KMS-11 (cell line): ENCODE measurements around the gene HOXB3.

Source experiments
- H2AFZ ChIP-seq: fragments of 200-600 bp; sonication (generic); 2 replicates; pipeline ENCODE4 v1.6.1; 2016; ENCODE audit warnings: antibody characterized with exemption, mixed run types, low read depth
- H3K27ac ChIP-seq: fragments of 200-600 bp; sonication (generic); 2 replicates; pipeline ENCODE4 v1.6.1; 2016; ENCODE audit warnings: mild to moderate bottlenecking, mixed run types
- H3K27me3 ChIP-seq: fragments of 200-600 bp; sonication (generic); 2 replicates; pipeline ENCODE4 v1.6.1; 2017; ENCODE audit warnings: mild to moderate bottlenecking, low read depth, mixed run types, moderate library complexity; ENCODE audit not compliant: insufficient read depth
- H3K36me3 ChIP-seq: fragments of 200-600 bp; sonication (generic); 2 replicates; pipeline ENCODE4 v1.6.1; 2017; ENCODE audit warnings: mild to moderate bottlenecking, mixed run types; ENCODE audit not compliant: insufficient read depth
- H3K4me1 ChIP-seq: fragments of 200-600 bp; sonication (generic); 2 replicates; pipeline ENCODE4 v1.6.1; 2016; ENCODE audit warnings: mild to moderate bottlenecking, low read depth, mixed run types; ENCODE audit not compliant: poor library complexity, severe bottlenecking
- H3K4me2 ChIP-seq: fragments of 200-600 bp; sonication (generic); 2 replicates; pipeline ENCODE4 v1.7.0; 2016; ENCODE audit warnings: mild to moderate bottlenecking, mixed run types
- H3K4me3 ChIP-seq: fragments of 200-600 bp; sonication (generic); IDR thresholded peaks from 2 replicates; pipeline ENCODE4 v1.6.1; 2017; ENCODE audit warnings: low read depth, low read length, mixed read lengths; ENCODE audit not compliant: insufficient read depth
- H3K79me2 ChIP-seq: fragments of 200-600 bp; sonication (generic); 2 replicates; pipeline ENCODE4 v1.6.1; 2016; ENCODE audit warnings: low read depth, mixed run types; ENCODE audit not compliant: insufficient read depth
- H3K9ac ChIP-seq: fragments of 200-600 bp; sonication (generic); 2 replicates; pipeline ENCODE4 v1.6.1; 2016; ENCODE audit warnings: mild to moderate bottlenecking, mixed run types
- H4K20me1 ChIP-seq: fragments of 200-600 bp; sonication (generic); 2 replicates; pipeline ENCODE4 v1.6.1; 2016; ENCODE audit warnings: mild to moderate bottlenecking, mixed run types; ENCODE audit not compliant: insufficient read depth
- CTCF ChIP-seq: fragments of 200-600 bp; sonication (generic); conservative IDR thresholded peaks from 2 replicates; pipeline ENCODE4 v1.6.1; 2017; ENCODE audit warnings: low read depth, mild to moderate bottlenecking, antibody characterized with exemption, low read length, moderate library complexity, mixed read lengths

The HOXB3 gene

DNA sequence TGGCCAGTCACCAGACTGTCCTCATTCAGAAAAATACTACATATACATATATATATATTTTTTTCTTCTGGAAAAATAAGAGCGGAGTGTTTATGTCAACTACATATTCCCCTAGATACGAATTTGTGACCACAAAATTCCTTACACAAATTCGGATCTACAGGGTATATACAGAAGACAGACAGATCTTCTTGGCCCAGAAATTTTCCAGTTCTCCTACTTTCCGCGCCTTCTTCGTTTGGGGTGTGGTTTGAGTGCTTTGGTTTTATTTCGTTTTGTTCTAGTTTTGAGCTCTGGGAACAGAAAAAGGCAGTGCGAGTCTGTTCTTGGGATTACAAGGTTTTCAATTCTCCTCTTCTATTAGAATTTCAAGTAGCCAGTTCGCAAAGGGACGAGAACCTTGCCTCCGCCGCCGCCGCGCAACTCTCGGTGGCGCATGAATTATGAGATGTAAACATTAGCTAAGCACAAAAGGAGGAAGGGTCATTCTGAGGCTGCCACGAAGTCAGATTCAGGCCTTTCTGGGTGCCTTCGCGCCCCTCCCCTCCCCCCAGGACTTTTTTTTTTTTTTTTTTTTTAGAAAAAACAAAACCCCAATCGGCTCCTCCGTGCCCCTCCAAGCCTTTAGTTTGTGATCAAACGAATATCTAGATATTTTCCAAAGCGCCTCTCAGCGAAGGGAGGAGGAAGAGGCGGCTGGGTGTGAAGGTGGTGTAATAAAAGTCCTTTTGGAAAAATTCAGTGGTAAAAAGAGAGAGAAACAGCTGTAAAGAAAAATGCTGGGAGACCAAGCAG, 10.1 kb downstream of the HOXB3 start:
- no peak overlapping the region for H3K4me3 ChIP-seq

GRCh38 chr17:48579471-48579759, 10.6 kb downstream of the HOXB3 start:
- H3K27me3 ChIP-seq, result no peaks in the 10 kb centered on the region; the same call in 1 of the 2 replicates
- no peak overlapping the region for H3K9ac ChIP-seq
- peaks cover 6% of the 10 kb centered on the region for H3K4me1 ChIP-seq
- no peak for TF ChIP-seq CTCF
- no peak overlapping the region for H3K27ac ChIP-seq
- no peaks in the 10 kb centered on the region for H3K79me2 ChIP-seq
- H3K4me2 ChIP-seq, result no peak overlapping the region
- H3K4me3 ChIP-seq, result no peak overlapping the region
- H2AFZ ChIP-seq, result no peak overlapping the region
- H3K36me3 ChIP-seq, result no peaks in the 10 kb centered on the region
- H4K20me1 ChIP-seq, result no peaks in the 10 kb centered on the region

More for the DNA sequence above, 10.1 kb downstream of the HOXB3 start:
- no peaks in the 10 kb centered on the region for H3K79me2 ChIP-seq
- no peaks in the 10 kb centered on the region for H4K20me1 ChIP-seq
- H3K27me3 ChIP-seq, result no peaks in the 10 kb centered on the region; the same call in 1 of the 2 replicates
- H3K9ac ChIP-seq, result no peak overlapping the region
- no peak overlapping the region for H2AFZ ChIP-seq
- no peak overlapping the region for H3K27ac ChIP-seq
- no peak overlapping the region for H3K4me2 ChIP-seq
- H3K4me1 ChIP-seq, result peaks cover 6% of the 10 kb centered on the region
- no peaks in the 10 kb centered on the region for H3K36me3 ChIP-seq
- no peak for TF ChIP-seq CTCF

DNA sequence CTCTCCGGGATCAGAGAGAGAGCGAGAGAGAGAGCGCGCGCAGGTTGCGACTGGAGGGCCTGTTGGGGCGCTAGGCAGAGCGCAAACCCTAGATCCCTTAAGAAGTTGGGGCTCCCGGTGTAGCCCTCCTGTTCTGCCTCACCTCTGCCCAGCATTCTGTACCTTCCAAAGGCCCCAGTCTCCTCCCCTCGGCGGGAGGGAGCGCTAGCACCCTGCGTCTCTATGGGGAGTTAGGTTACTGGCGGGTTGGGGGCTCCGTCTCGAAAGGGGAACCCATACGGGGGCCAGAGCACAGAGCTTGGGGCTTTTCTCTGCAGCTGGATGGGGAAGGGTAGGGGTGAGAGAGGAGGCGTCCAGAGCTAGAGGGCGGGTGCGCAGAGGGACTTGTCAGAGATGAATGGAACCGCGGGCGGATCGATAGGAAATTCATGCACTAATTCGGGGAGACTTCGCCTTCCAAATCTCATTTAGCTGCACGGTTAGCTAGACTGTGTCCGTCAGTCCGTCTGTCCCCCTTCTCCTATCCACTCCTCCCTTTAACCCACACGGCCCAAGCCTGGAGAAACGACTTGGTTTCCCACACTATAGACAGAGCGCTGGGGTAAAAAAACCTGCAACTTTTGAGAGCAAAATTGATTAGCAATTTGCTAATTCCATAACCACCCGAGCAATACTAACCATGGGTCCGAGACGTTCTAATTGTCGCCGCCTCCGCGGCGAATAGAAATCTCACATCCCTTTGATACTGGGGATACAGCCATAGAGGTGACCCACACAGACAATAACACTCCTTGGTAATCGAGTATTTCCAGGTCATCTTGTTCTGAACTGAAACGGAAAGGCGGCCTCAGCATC, 11.2 kb downstream of the HOXB3 start:
- Histone ChIP-seq H3K36me3 (no peaks in the 10 kb centered on the region), H3K79me2 (no peaks in the 10 kb centered on the region), H3K27ac (no peak overlapping the region), H3K4me3 (no peak overlapping the region), H3K4me1 (peaks cover 6% of the 10 kb centered on the region), H3K27me3 (no peaks in the 10 kb centered on the region; the same call in 1 of the 2 replicates), H2AFZ (peak overlapping the region; percentile 41; the same call in 1 of the 2 replicates), H4K20me1 (no peaks in the 10 kb centered on the region), H3K4me2 (no peak overlapping the region), H3K9ac (no peak overlapping the region)
- TF ChIP-seq CTCF, result no peak

DNA sequence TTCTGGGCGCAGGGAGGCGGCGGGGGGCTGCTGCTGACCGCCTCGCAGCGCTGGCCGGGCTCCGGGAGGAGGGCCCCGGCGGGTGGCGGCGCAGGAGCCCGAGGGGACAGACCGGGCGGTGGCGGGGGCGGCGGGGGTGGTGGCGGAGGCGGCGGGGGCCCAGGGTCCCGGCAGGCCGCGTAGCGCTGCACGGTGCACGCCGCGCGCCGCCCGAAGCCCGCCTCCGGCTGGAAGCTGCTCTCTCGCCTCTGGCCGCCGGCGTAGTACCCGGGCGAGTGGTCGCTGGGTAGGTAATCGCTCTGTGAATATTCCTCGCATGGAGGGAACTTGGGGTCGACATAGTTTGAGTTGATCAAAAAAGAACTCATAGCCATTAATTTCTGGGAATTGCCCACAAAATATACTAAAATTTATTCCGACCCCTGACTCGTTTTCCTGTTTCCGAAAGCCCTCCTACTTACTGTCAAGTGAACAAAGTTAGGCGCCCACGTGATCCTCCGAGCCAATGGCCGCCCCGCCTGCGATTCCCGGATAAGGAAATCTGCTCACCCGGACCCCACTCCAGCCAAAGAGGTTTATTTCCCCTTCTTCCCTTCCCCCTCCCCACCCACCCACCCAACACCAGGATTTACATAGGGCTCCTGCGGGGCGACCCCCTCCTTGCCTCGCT, 12.0 kb downstream of the HOXB3 start, which contains the start of gene HOXB4:
Gene HOXB4 (minus strand): TSS at position 405 of the 670 bp plus-strand sequence. CDS start 31 bp downstream, at position 374.
- Histone ChIP-seq H3K79me2 (no peaks in the 10 kb centered on the region), H3K4me3 (no peak within 1 kb of the TSS), H4K20me1 (no peaks in the 10 kb centered on the region), H3K27ac (no peak within 1 kb of the TSS), H3K9ac (peak within 1 kb of the TSS; percentile 42; the same call in 1 of the 2 replicates), H3K4me2 (peak within 1 kb of the TSS; percentile 51), H3K36me3 (no peaks in the 10 kb centered on the region), H3K4me1 (peaks cover 6% of the 10 kb centered on the region), H3K27me3 (no peaks in the 10 kb centered on the region; the same call in 1 of the 2 replicates), H2AFZ (peak within 1 kb of the TSS; percentile 41; the same call in 1 of the 2 replicates)
- no peak for TF ChIP-seq CTCF
